LNCaP clone FGC (cell line): Measurements from ENCODE around the gene ARID3A.

Experiments used
- DNase-seq: peaks from one replicate; pipeline ENCODE4 v3.0.0-alpha.2; 2011; ENCODE audit warnings: low read depth
- H3K4me3 ChIP-seq: 2 replicates; pipeline ENCODE4 v1.5.1; 2011; ENCODE audit warnings: mild to moderate bottlenecking, low read depth, low read length, control low read depth
- TF ChIP-seq, protein P1 (sequence below): IDR thresholded peaks from 2 replicates; pipeline ENCODE4 v1.5.1; 2012; ENCODE audit warnings: mild to moderate bottlenecking; ENCODE audit not compliant: control insufficient read depth, insufficient read depth; ENCODE audit errors: extremely low read depth

Gene ARID3A

DNA sequence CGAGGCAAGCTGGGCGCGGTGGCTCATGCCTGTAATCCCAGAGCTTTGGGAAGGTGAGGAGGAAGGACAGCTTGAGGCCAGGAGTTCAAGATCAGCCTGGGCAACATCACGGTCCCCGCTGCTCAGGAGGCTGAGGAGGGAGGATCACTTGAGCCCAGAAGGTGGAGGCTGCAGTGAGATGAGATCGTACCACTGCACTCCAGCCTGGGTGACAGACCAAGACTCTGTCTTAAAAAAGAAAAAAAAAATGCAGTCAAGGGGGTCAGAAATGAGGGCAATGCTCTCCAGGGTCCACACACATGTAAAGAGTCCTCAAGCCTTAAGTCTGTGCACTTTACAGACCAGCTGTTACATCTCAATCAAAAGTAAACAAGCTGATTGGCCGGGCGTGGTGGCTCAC lies 21.3 kb upstream of the ARID3A start:
- no peak for DNase-seq

DNA sequence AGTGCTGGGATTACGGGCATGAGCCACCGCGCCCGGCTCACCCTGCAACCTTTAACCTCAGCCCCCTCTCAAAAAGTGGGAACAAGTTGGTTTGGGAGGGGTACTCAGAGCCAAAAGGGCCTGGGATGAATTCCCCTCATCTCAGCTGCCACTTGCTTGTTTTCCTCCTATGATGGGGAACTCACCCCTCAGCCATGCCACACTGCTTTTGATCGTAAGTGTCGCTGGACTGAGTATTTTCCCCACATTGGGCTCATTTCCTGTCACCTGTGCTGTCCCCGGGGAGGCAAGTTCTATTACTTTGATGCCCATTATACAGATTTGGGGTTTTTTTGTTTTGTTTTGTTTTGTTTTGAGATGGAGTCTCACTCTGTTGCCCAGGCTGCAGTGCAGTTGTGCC lies 19.4 kb upstream of the ARID3A start:
- TF ChIP-seq, protein P1, sequence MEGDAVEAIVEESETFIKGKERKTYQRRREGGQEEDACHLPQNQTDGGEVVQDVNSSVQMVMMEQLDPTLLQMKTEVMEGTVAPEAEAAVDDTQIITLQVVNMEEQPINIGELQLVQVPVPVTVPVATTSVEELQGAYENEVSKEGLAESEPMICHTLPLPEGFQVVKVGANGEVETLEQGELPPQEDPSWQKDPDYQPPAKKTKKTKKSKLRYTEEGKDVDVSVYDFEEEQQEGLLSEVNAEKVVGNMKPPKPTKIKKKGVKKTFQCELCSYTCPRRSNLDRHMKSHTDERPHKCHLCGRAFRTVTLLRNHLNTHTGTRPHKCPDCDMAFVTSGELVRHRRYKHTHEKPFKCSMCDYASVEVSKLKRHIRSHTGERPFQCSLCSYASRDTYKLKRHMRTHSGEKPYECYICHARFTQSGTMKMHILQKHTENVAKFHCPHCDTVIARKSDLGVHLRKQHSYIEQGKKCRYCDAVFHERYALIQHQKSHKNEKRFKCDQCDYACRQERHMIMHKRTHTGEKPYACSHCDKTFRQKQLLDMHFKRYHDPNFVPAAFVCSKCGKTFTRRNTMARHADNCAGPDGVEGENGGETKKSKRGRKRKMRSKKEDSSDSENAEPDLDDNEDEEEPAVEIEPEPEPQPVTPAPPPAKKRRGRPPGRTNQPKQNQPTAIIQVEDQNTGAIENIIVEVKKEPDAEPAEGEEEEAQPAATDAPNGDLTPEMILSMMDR = no peak
- DNase-seq = no peak

More for the DNA sequence above, 21.3 kb upstream of the ARID3A start:
- TF ChIP-seq, protein P1 = no peak
- no peak overlapping the region for H3K4me3 ChIP-seq

GRCh38 chr19:907183-907853 lies 18.5 kb upstream of the ARID3A start:
- DNase-seq = no peak
- TF ChIP-seq, protein P1 = no peak
- no peak overlapping the region for H3K4me3 ChIP-seq

More for the DNA sequence above, 19.4 kb upstream of the ARID3A start:
- no peak overlapping the region for H3K4me3 ChIP-seq

DNA sequence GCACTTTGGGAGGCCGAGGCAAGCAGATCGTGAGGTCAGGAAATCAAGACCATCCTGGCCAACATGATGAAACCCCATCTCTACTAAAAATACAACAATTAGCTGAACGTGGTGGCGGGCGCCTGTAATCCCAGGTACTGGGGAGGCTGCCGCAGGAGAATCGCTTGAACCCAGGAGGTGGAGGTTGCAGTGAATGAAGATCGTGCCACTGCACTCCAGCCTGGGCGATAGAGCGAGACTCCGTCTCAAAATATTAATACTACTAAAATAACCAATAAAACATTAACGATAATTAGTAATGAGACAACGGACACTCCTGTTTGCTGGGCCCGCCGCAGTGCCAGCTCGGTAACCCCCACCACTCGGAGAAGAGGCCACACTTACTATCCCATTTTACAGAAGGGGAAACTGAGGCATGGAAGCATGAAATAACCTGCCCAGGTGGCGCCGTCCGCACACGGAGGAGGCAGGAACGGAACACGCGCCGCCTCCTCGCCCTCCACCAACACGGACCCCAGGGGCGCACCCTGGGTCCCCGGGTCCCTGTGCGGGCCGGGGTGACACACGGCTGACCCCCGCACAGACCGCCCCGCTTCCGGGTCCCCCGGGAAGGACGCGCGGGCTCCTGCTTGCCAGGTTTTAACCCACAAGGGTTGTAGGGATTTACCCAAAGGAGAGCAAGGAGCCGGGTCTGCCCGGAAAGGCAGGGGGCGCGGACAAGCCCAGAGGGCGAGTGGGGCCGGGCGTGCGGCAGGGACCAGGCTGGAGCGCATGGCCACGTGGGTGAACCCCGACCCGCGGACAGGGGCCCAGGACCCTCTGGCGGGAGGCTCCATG lies 14.4 kb upstream of the ARID3A start:
- H3K4me3 ChIP-seq = no peak overlapping the region
- DNase-seq = no peak
- TF ChIP-seq, protein P1 = no peak

DNA sequence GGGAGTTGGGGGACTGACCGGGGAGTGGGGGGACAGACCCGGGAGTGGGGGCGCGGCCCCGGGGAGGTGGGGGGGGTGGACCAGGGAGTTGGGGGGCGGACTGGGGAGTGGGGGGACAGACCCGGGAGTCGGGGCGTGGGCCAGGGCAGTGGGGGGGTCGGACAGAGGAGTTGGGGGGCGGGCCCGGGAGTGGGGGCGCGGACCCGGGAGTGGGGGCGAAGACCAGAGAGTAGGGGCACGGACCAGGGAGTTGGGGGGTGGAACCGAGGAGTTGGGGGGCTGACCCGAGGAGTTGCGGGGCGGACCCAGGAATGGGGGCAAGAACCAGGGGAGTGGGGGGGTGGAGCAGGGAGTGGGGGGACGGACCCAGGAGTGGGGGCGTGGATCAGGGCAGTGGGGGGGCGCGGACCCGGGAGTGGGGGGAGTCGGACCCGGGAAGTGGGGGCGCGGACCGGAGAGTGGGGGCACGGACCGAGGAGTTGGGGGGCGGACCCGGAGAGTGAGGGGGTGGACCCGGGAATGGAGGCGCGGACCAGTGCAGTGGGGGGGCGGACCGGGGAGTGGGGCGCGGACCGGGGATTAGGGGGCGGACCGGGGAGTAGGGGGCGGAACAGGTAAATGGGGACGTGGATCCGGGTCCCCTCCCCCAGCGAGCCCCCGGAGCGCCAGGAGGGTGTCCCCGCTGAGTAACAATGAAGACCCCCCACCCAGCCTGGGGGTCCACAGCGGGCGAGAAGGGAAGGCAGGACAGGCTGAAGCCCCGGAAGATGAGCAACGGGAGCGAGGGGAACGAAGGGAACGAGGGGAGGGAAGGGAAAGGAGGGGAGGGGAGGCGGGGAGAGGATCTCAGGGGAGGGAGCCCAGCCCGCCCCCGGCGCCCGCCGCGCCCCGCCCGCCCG lies 13.4 kb upstream of the ARID3A start:
- no peak for DNase-seq
- peak overlapping the region; percentile 77 for H3K4me3 ChIP-seq
- TF ChIP-seq, protein P1 = no peak

- H3K4me3 ChIP-seq = peak within 1 kb of the TSS; percentile 77
- TF ChIP-seq, protein P1 = no peak
- DNase-seq = no peak
These were observed 12.6 kb upstream of the ARID3A start, which contains the start of gene R3HDM4 for GRCh38 chr19:913080-913748. TSS of gene R3HDM4 (minus strand) at chr19:913219. CDS start at chr19:913157, 62 bp downstream.
